PFSK-1 (cell line): ENCODE results near the gene ID2.

Source experiments
- FOXP2 ChIP-seq: optimal IDR thresholded peaks from 2 replicates; pipeline ENCODE3; 2011; ENCODE audit warnings: borderline replicate concordance, control low read depth, inconsistent platforms; ENCODE audit not compliant: insufficient read depth; ENCODE audit errors: extremely low read length, extremely low read depth
- POLR2AphosphoS5 ChIP-seq: IDR thresholded peaks from 2 replicates; pipeline ENCODE4 v1.6.1; 2012; ENCODE audit warnings: low read depth, mild to moderate bottlenecking, control low read depth, low read length, moderate library complexity
- REST ChIP-seq, 2 experiments: IDR thresholded peaks; 2 replicates each; pipeline versions ENCODE4 v1.6.1 to v1.8.0; 2011 to 2012; ENCODE audit warnings: low read depth in 2 of 2, low read length in 2 of 2, control low read depth in 1 of 2, inconsistent platforms in 1 of 2, mild to moderate bottlenecking in 1 of 2, moderate library complexity in 1 of 2; ENCODE audit not compliant: insufficient read depth in 1 of 2
- SIN3A ChIP-seq: IDR thresholded peaks from 2 replicates; pipeline ENCODE4 v1.6.1; 2012; ENCODE audit warnings: mild to moderate bottlenecking, low read length, moderate library complexity, borderline replicate concordance; ENCODE audit not compliant: insufficient read depth
- TAF1 ChIP-seq: IDR thresholded peaks from 2 replicates; pipeline ENCODE4 v1.6.1; 2012; ENCODE audit warnings: low read length, control low read depth, borderline replicate concordance; ENCODE audit not compliant: insufficient read depth

ID2 gene

GRCh38 chr2:8661235-8661634, 20.6 kb upstream of the ID2 start:
- no peak for TF ChIP-seq FOXP2
- no peak for TF ChIP-seq SIN3A
- no peak for TF ChIP-seq REST (IDR thresholded peaks at IDR 0.05; ENCODE audit: insufficient read depth in 1 of 2, low read depth in 2 of 2, low read length in 2 of 2)
- TF ChIP-seq POLR2AphosphoS5, result no peak
- TF ChIP-seq TAF1, result no peak

- TF ChIP-seq FOXP2 (no peak), TAF1 (no peak), REST (IDR thresholded peaks at IDR 0.05; ENCODE audit: insufficient read depth in 1 of 2, low read depth in 2 of 2, low read length in 2 of 2) (no peak), SIN3A (no peak), POLR2AphosphoS5 (no peak)
Measured at GRCh38 chr2:8661736-8662135, 20.1 kb upstream of the ID2 start.

- no peak for TF ChIP-seq POLR2AphosphoS5
- no peak for TF ChIP-seq TAF1
- no peak for TF ChIP-seq REST (IDR thresholded peaks at IDR 0.05; ENCODE audit: insufficient read depth in 1 of 2, low read depth in 2 of 2, low read length in 2 of 2)
- TF ChIP-seq SIN3A, result no peak
- no peak for TF ChIP-seq FOXP2
Measured at GRCh38 chr2:8662239-8662879, 19.5 kb upstream of the ID2 start.

GRCh38 chr2:8663997-8664396, 17.9 kb upstream of the ID2 start:
- TF ChIP-seq TAF1 (no peak), POLR2AphosphoS5 (no peak), REST (IDR thresholded peaks at IDR 0.05; ENCODE audit: insufficient read depth in 1 of 2, low read depth in 2 of 2, low read length in 2 of 2) (no peak), FOXP2 (no peak), SIN3A (no peak)

GRCh38 chr2:8666581-8666980, 15.3 kb upstream of the ID2 start:
- TF ChIP-seq TAF1 (no peak), POLR2AphosphoS5 (no peak), SIN3A (no peak), FOXP2 (no peak), REST (IDR thresholded peaks at IDR 0.05; ENCODE audit: insufficient read depth in 1 of 2, low read depth in 2 of 2, low read length in 2 of 2) (no peak)
